Measurements from ENCODE around the gene TCF20.

The TCF20 gene

DNA sequence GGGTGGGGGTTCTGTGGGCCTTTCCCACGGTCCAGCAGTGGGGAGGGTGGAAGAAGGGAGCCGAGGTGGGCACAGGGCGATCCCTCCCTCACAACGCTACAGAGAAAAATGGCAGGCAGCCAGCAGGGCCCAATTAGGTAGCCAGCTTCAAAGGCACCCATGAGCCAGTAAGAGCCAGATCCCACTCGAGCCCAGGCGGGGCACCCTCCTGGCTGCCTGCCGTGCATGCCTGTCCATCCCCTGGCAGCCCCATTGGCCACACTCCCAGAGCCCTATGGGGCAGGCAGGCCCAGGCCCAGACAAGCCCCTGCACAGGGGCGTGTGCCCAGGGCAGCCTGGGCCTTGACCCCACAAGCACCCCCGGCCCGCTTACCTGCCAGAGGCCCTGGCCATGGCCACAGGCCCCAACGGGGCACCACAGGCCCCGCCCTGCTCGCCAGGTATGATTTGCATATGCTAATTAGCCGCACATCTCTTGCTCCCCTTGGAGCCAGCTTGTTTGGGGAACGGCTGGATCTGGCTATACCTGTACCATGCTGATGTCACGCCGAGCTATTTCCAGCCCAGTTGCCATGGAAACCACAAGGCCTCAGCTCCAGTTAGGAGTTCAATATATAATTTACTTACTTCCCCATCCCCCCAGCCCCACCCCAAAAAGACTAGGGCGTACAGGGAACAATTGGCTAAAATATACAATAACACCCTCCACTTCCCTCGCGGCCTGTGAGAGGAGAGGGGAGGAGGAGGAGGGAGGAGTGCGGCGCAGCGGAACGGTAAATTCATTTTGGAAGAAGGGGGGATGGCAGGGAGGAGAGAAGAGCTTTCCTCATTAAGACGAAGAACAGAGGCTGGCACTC lies 47.5 kb upstream of the TCF20 start:
- peaks cover 13% of the 10 kb centered on the region for H3K79me2 ChIP-seq (ENCODE audit: insufficient read depth, low read length)
- TF ChIP-seq EZH2phosphoT487 (IDR thresholded peaks at IDR 0.05; ENCODE audit: borderline replicate concordance) = no peak
- TF ChIP-seq, protein P1, sequence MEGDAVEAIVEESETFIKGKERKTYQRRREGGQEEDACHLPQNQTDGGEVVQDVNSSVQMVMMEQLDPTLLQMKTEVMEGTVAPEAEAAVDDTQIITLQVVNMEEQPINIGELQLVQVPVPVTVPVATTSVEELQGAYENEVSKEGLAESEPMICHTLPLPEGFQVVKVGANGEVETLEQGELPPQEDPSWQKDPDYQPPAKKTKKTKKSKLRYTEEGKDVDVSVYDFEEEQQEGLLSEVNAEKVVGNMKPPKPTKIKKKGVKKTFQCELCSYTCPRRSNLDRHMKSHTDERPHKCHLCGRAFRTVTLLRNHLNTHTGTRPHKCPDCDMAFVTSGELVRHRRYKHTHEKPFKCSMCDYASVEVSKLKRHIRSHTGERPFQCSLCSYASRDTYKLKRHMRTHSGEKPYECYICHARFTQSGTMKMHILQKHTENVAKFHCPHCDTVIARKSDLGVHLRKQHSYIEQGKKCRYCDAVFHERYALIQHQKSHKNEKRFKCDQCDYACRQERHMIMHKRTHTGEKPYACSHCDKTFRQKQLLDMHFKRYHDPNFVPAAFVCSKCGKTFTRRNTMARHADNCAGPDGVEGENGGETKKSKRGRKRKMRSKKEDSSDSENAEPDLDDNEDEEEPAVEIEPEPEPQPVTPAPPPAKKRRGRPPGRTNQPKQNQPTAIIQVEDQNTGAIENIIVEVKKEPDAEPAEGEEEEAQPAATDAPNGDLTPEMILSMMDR (conservative IDR thresholded peaks at IDR 0.05; ENCODE audit: low read length) = no peak
- H2AFZ ChIP-seq (ENCODE audit: low read length) = no peak overlapping the region
- no peak overlapping the region for H3K4me3 ChIP-seq (ENCODE audit: low read length, poor library complexity, severe bottlenecking)
- H3K36me3 ChIP-seq (ENCODE audit: insufficient read depth, low read length) = no peaks in the 10 kb centered on the region
- no peak overlapping the region for H3K9ac ChIP-seq (ENCODE audit: low read depth, low read length, poor library complexity, severe bottlenecking)
- H3K9me2 ChIP-seq (replicated peaks; ENCODE audit: low read depth, low read length) = no peaks in the 10 kb centered on the region
- no peaks in the 10 kb centered on the region for H3K9me3 ChIP-seq (ENCODE audit: insufficient read depth, low read depth, low read length)
- no peaks in the 10 kb centered on the region for H4K20me1 ChIP-seq (ENCODE audit: insufficient read depth, low read length, poor library complexity, severe bottlenecking)
- no peak overlapping the region for H3K4me2 ChIP-seq (ENCODE audit: low read depth, low read length, poor library complexity, severe bottlenecking)
- H3K27me3 ChIP-seq (ENCODE audit: insufficient read depth, low read length, poor library complexity, severe bottlenecking) = no peaks in the 10 kb centered on the region
- H3F3A ChIP-seq (ENCODE audit: low read depth) = no peaks in the 10 kb centered on the region
- H3K4me1 ChIP-seq (ENCODE audit: insufficient read depth, low read length, poor library complexity, severe bottlenecking) = peaks cover 25% of the 10 kb centered on the region

DNA sequence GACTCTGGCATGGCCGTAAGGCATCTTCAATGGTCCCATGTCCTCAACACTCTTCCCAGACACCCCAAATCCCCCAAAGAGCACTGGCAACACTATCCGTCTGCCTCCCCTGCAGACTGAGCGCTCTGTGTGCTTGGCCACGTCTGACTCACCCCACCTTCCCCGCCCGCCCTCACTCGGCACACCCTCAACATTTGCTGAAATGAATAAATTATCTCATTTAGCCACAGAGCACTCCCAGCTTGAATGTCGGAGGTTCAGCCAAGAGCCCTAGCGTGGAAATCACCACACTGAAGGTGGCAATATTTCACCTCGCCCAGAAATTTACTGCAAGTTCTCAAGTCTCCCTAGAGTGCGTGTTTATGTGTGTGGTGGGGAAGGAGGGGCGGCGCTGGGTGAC lies 46.6 kb upstream of the TCF20 start:
- Histone ChIP-seq H3K4me2 (ENCODE audit: low read depth, low read length, poor library complexity, severe bottlenecking) (no peak overlapping the region), H2AFZ (ENCODE audit: low read length) (no peak overlapping the region), H3K36me3 (ENCODE audit: insufficient read depth, low read length) (no peaks in the 10 kb centered on the region), H3K4me1 (ENCODE audit: insufficient read depth, low read length, poor library complexity, severe bottlenecking) (peaks cover 30% of the 10 kb centered on the region), H3K9me2 (replicated peaks; ENCODE audit: low read depth, low read length) (no peaks in the 10 kb centered on the region), H3K9ac (ENCODE audit: low read depth, low read length, poor library complexity, severe bottlenecking) (no peak overlapping the region), H3K27me3 (ENCODE audit: insufficient read depth, low read length, poor library complexity, severe bottlenecking) (no peaks in the 10 kb centered on the region), H3K79me2 (ENCODE audit: insufficient read depth, low read length) (peaks cover 22% of the 10 kb centered on the region), H3F3A (ENCODE audit: low read depth) (no peaks in the 10 kb centered on the region), H3K4me3 (ENCODE audit: low read length, poor library complexity, severe bottlenecking) (no peak overlapping the region), H4K20me1 (ENCODE audit: insufficient read depth, low read length, poor library complexity, severe bottlenecking) (no peaks in the 10 kb centered on the region), H3K9me3 (ENCODE audit: insufficient read depth, low read depth, low read length) (no peaks in the 10 kb centered on the region)
- TF ChIP-seq, protein P1 (conservative IDR thresholded peaks at IDR 0.05; ENCODE audit: low read length) = no peak
- no peak for TF ChIP-seq EZH2phosphoT487 (IDR thresholded peaks at IDR 0.05; ENCODE audit: borderline replicate concordance)

DNA sequence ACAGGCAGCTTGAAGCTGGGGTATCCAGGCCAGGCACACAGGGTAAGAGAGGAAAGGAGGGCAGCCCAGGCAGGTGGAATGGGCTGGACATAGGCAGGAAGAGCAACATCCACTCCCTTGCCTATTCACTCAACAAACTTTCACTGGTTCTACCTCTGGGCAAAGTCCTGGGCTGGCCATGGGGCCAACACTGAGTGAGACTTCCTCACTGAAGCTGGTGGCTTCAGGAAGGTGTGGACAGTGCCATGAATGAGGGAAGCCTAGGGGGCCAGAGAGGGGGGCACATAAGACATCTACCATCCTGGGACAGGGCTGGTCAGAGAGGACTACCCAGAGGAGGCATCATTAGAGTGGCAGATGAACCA lies 44.9 kb upstream of the TCF20 start:
- no peaks in the 10 kb centered on the region for H3K9me3 ChIP-seq (ENCODE audit: insufficient read depth, low read depth, low read length)
- H4K20me1 ChIP-seq (ENCODE audit: insufficient read depth, low read length, poor library complexity, severe bottlenecking) = no peaks in the 10 kb centered on the region
- TF ChIP-seq, protein P1 (conservative IDR thresholded peaks at IDR 0.05; ENCODE audit: low read length) = no peak
- no peak for TF ChIP-seq EZH2phosphoT487 (IDR thresholded peaks at IDR 0.05; ENCODE audit: borderline replicate concordance)

More for the DNA sequence above, 44.9 kb upstream of the TCF20 start:
- H3K79me2 ChIP-seq (ENCODE audit: insufficient read depth, low read length) = peaks cover 25% of the 10 kb centered on the region
- H3K4me3 ChIP-seq (ENCODE audit: low read length, poor library complexity, severe bottlenecking) = no peak overlapping the region
- no peak overlapping the region for H3K4me2 ChIP-seq (ENCODE audit: low read depth, low read length, poor library complexity, severe bottlenecking)
- no peaks in the 10 kb centered on the region for H3K27me3 ChIP-seq (ENCODE audit: insufficient read depth, low read length, poor library complexity, severe bottlenecking)
- no peak overlapping the region for H3K9ac ChIP-seq (ENCODE audit: low read depth, low read length, poor library complexity, severe bottlenecking)
- no peak overlapping the region for H2AFZ ChIP-seq (ENCODE audit: low read length)
- H3K36me3 ChIP-seq (ENCODE audit: insufficient read depth, low read length) = no peaks in the 10 kb centered on the region
- H3K9me2 ChIP-seq (replicated peaks; ENCODE audit: low read depth, low read length) = no peaks in the 10 kb centered on the region
- no peaks in the 10 kb centered on the region for H3F3A ChIP-seq (ENCODE audit: low read depth)
- H3K4me1 ChIP-seq (ENCODE audit: insufficient read depth, low read length, poor library complexity, severe bottlenecking) = peaks cover 45% of the 10 kb centered on the region

Data from Loucy (cell line).